CD4-positive, alpha-beta T cell treated with Interleukin-4 for 4 hours (primary cell): ENCODE data around the gene TP53RK.

ENCODE experiments used
- DNase-seq: peaks from one replicate; pipeline ENCODE4 v3.0.0-alpha.2; 2020

The TP53RK gene

GRCh38 chr20:46689082-46689753 lies at the start of gene TP53RK:
Gene TP53RK, minus strand, starts transcription at chr20:46689444. Its CDS starts 30 bp downstream, at chr20:46689414.
- DNase-seq = peak; percentile 97

GRCh38 chr20:46735436-46735835 lies 46.2 kb upstream of the TP53RK start:
- no peak for DNase-seq

GRCh38 chr20:46731770-46732169 lies 42.5 kb upstream of the TP53RK start:
- DNase-seq = no peak

GRCh38 chr20:46725186-46726165 lies 36.2 kb upstream of the TP53RK start:
- DNase-seq = no peak

GRCh38 chr20:46724343-46724959 lies 35.2 kb upstream of the TP53RK start:
- no peak for DNase-seq

GRCh38 chr20:46723039-46723438 lies 33.8 kb upstream of the TP53RK start:
- no peak for DNase-seq

- no peak for DNase-seq
Observed at GRCh38 chr20:46722450-46722849, 33.2 kb upstream of the TP53RK start.

GRCh38 chr20:46721476-46721875 lies 32.2 kb upstream of the TP53RK start:
- DNase-seq = no peak

GRCh38 chr20:46720776-46721425 lies 31.7 kb upstream of the TP53RK start:
- DNase-seq = no peak

GRCh38 chr20:46720019-46720418 lies 30.8 kb upstream of the TP53RK start:
- no peak for DNase-seq

GRCh38 chr20:46717818-46718541 lies 28.7 kb upstream of the TP53RK start:
- DNase-seq = no peak

- DNase-seq = no peak
Observed at GRCh38 chr20:46715292-46715756, 26.1 kb upstream of the TP53RK start.

- DNase-seq = no peak
Observed at GRCh38 chr20:46713957-46714834, 25.0 kb upstream of the TP53RK start.

GRCh38 chr20:46712056-46712636 lies 22.9 kb upstream of the TP53RK start:
- no peak for DNase-seq

GRCh38 chr20:46710153-46710913 lies 21.1 kb upstream of the TP53RK start:
- DNase-seq = no peak

- DNase-seq = no peak
Observed at GRCh38 chr20:46709459-46710152, 20.4 kb upstream of the TP53RK start, which contains the start of gene SLC2A10. Gene SLC2A10, plus strand, starts transcription at chr20:46709649. Its CDS starts 88 bp downstream, at chr20:46709737.

GRCh38 chr20:46709055-46709458 lies 19.8 kb upstream of the TP53RK start:
- DNase-seq = no peak

GRCh38 chr20:46708172-46708860 lies 19.1 kb upstream of the TP53RK start:
- no peak for DNase-seq
